DND-41 (cell line): ENCODE data around the gene WDR88.
"Not testable (repeated sequence)": the region's sequence is repeated elsewhere in the genome, so short reads cannot be mapped to it uniquely, and the experiment has no call there.

Experiments
- EZH2 ChIP-seq: IDR thresholded peaks from 3 replicates; pipeline ENCODE4 v1.6.1; 2012; ENCODE audit warnings: borderline replicate concordance, low read depth, mild to moderate bottlenecking, moderate library complexity, low read length, inconsistent platforms; ENCODE audit not compliant: severe bottlenecking
- TF ChIP-seq, protein P1 (sequence below): IDR thresholded peaks from 2 replicates; pipeline ENCODE4 v1.5.1; 2012; ENCODE audit warnings: borderline replicate concordance, low read length, moderate library complexity, mild to moderate bottlenecking; ENCODE audit not compliant: poor library complexity, severe bottlenecking; ENCODE audit errors: extremely low read depth

DNA sequence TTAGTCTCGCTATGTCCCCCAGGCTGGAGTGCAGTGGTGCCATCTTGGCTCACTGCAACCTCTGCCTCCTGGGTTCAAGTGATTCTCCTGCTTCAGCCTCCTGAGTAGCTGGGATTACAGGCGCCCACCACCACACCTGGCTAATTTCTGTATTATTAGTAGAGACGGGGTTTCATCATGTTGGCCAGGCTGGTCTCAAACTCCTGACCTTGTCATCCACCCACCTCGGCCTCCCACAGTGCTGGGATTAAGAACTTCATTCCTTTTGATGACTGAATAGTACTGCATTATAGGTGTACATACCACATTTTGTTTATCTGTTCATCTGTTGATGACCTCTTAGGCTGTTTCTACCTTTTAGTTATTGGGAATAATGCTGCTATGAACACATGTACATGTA, 20.7 kb downstream of the WDR88 start:
- TF ChIP-seq, protein P1, sequence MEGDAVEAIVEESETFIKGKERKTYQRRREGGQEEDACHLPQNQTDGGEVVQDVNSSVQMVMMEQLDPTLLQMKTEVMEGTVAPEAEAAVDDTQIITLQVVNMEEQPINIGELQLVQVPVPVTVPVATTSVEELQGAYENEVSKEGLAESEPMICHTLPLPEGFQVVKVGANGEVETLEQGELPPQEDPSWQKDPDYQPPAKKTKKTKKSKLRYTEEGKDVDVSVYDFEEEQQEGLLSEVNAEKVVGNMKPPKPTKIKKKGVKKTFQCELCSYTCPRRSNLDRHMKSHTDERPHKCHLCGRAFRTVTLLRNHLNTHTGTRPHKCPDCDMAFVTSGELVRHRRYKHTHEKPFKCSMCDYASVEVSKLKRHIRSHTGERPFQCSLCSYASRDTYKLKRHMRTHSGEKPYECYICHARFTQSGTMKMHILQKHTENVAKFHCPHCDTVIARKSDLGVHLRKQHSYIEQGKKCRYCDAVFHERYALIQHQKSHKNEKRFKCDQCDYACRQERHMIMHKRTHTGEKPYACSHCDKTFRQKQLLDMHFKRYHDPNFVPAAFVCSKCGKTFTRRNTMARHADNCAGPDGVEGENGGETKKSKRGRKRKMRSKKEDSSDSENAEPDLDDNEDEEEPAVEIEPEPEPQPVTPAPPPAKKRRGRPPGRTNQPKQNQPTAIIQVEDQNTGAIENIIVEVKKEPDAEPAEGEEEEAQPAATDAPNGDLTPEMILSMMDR = not testable (repeated sequence)
- TF ChIP-seq EZH2 = not testable (repeated sequence)
